Measurements from ENCODE around the gene GPR162.

Gene GPR162

DNA sequence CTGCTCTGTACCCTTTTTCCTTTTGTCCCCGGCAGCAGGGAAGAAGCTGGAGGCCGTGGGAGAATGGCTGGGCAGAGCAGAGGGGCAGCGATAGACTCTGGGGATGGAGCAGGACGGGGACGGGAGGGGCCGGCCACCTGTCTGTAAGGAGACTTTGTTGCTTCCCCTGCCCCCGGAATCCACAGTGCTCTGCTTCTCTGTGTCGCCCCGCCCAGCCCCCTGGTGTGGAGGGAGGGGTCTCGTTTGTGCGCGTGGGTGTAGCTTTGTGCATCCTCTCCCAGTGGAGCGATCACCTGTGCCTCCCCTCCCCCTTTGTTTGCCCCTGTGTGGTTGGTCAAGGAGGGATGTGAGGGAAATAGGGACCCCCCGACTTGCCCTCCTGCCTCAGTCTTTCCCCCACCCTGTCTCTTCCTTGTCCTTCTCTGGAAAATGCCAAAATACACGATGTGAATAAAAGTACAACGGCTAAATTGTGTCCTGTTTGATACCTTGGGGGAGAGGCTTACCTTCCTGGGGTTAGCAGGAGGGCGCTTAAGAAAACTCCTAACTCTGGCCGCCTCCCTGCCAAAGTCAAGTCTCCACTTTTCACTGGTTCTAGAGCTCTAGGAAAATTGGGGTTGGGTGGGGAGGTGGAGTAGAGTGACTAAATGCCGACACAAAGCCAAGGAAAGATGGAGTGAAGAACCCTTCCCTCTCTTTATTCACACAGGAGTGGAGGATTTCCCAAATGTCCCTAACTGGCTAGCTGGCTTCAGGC is 44.7 kb downstream of the GPR162 start:
- no peak for ATAC-seq
- TF ChIP-seq ZNF70 (CRISPR knock-in tag; IDR thresholded peaks at IDR 0.05) = no peak
- no peak for TF ChIP-seq ZFP3 (CRISPR knock-in tag; IDR thresholded peaks at IDR 0.05)
- no peak for TF ChIP-seq BACH2 (CRISPR knock-in tag; IDR thresholded peaks at IDR 0.05; ENCODE audit: borderline replicate concordance)
- no peak for TF ChIP-seq ESRRG (CRISPR knock-in tag; IDR thresholded peaks at IDR 0.05)
- TF ChIP-seq ARNTL (CRISPR knock-in tag; IDR thresholded peaks at IDR 0.05; ENCODE audit: borderline replicate concordance, low read depth) = no peak
- TF ChIP-seq GLIS3 (CRISPR knock-in tag; IDR thresholded peaks at IDR 0.05) = no peak
- no peak for TF ChIP-seq ZC3H10 (CRISPR knock-in tag; IDR thresholded peaks at IDR 0.05)
- no peak for TF ChIP-seq TOX (CRISPR knock-in tag; IDR thresholded peaks at IDR 0.05; ENCODE audit: borderline replicate concordance)
- no peak for TF ChIP-seq CSDC2 (CRISPR knock-in tag; IDR thresholded peaks at IDR 0.05)
- no peak for TF ChIP-seq PATZ1 (CRISPR knock-in tag; IDR thresholded peaks at IDR 0.05; ENCODE audit: borderline replicate concordance)
- TF ChIP-seq ZNF8 (CRISPR knock-in tag; IDR thresholded peaks at IDR 0.05) = no peak
- TF ChIP-seq POU6F1 (CRISPR knock-in tag; IDR thresholded peaks at IDR 0.05; ENCODE audit: borderline replicate concordance, low read depth) = no peak

DNA sequence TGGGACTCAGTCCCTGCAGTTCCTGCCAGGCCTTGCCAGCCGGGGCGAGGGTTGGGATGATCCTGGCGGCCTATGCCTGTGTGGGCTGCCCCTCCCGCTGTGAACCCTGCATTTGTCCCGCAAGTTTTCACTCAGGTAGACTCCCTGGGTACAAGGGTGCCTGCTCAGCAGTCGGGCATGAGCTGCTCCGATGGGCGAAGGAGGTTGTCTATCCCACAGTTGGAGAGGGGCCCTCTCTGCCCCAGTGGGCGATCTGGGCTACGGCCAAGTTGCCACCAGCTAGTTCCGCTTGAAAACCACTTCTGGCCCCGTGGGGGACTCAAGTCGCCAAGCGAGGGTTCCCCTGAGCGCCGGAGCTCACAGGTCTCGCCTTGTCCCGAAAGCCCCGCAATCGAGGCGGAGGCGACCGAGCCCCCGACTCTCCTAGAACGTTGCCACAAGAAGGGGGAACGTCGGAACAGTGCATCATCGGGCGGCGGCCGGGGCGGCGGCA is 45.3 kb downstream of the GPR162 start:
- TF ChIP-seq GLIS3 (CRISPR knock-in tag; IDR thresholded peaks at IDR 0.05) = no peak
- no peak for TF ChIP-seq ISL1 (CRISPR knock-in tag; IDR thresholded peaks at IDR 0.05)
- no peak for TF ChIP-seq POU6F1 (CRISPR knock-in tag; IDR thresholded peaks at IDR 0.05; ENCODE audit: borderline replicate concordance, low read depth)
- no peak for TF ChIP-seq ZFP30 (CRISPR knock-in tag; IDR thresholded peaks at IDR 0.05)
- no peak for TF ChIP-seq TOX (CRISPR knock-in tag; IDR thresholded peaks at IDR 0.05; ENCODE audit: borderline replicate concordance)
- TF ChIP-seq ZNF8 (CRISPR knock-in tag; IDR thresholded peaks at IDR 0.05) = no peak
- TF ChIP-seq TCF4 (CRISPR knock-in tag; IDR thresholded peaks at IDR 0.05; ENCODE audit: borderline replicate concordance) = no peak
- TF ChIP-seq CREB5 (CRISPR knock-in tag; IDR thresholded peaks at IDR 0.05; ENCODE audit: low read depth) = no peak
- no peak for TF ChIP-seq ZNF565 (CRISPR knock-in tag; conservative IDR thresholded peaks at IDR 0.05; ENCODE audit: low read depth)
- TF ChIP-seq, protein P1, sequence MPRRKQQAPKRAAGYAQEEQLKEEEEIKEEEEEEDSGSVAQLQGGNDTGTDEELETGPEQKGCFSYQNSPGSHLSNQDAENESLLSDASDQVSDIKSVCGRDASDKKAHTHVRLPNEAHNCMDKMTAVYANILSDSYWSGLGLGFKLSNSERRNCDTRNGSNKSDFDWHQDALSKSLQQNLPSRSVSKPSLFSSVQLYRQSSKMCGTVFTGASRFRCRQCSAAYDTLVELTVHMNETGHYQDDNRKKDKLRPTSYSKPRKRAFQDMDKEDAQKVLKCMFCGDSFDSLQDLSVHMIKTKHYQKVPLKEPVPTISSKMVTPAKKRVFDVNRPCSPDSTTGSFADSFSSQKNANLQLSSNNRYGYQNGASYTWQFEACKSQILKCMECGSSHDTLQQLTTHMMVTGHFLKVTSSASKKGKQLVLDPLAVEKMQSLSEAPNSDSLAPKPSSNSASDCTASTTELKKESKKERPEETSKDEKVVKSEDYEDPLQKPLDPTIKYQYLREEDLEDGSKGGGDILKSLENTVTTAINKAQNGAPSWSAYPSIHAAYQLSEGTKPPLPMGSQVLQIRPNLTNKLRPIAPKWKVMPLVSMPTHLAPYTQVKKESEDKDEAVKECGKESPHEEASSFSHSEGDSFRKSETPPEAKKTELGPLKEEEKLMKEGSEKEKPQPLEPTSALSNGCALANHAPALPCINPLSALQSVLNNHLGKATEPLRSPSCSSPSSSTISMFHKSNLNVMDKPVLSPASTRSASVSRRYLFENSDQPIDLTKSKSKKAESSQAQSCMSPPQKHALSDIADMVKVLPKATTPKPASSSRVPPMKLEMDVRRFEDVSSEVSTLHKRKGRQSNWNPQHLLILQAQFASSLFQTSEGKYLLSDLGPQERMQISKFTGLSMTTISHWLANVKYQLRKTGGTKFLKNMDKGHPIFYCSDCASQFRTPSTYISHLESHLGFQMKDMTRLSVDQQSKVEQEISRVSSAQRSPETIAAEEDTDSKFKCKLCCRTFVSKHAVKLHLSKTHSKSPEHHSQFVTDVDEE (CRISPR knock-in tag; IDR thresholded peaks at IDR 0.05) = no peak
- no peak for TF ChIP-seq PATZ1 (CRISPR knock-in tag; IDR thresholded peaks at IDR 0.05; ENCODE audit: borderline replicate concordance)
- TF ChIP-seq ZNF70 (CRISPR knock-in tag; IDR thresholded peaks at IDR 0.05) = no peak
- TF ChIP-seq SNAI2 (CRISPR knock-in tag; IDR thresholded peaks at IDR 0.05) = no peak
- no peak for TF ChIP-seq BACH2 (CRISPR knock-in tag; IDR thresholded peaks at IDR 0.05; ENCODE audit: borderline replicate concordance)
- TF ChIP-seq, protein P2, sequence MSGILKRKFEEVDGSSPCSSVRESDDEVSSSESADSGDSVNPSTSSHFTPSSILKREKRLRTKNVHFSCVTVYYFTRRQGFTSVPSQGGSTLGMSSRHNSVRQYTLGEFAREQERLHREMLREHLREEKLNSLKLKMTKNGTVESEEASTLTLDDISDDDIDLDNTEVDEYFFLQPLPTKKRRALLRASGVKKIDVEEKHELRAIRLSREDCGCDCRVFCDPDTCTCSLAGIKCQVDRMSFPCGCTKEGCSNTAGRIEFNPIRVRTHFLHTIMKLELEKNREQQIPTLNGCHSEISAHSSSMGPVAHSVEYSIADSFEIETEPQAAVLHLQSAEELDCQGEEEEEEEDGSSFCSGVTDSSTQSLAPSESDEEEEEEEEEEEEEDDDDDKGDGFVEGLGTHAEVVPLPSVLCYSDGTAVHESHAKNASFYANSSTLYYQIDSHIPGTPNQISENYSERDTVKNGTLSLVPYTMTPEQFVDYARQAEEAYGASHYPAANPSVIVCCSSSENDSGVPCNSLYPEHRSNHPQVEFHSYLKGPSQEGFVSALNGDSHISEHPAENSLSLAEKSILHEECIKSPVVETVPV (CRISPR knock-in tag; IDR thresholded peaks at IDR 0.05) = no peak
- TF ChIP-seq RARB (CRISPR knock-in tag; IDR thresholded peaks at IDR 0.05) = no peak
- peak; percentile 8 for ATAC-seq
